K562 (cell line): ENCODE data around the gene OBSCN.

Experiments
- FOXJ3 ChIP-seq: sonication (generic); formaldehyde crosslinking; IDR thresholded peaks from 2 replicates; pipeline ENCODE4 v1.4.0; 2020; ENCODE audit warnings: mild to moderate bottlenecking, missing genetic modification reagents
- KAT8 ChIP-seq: fragments of 450-650 bp; IDR thresholded peaks from 2 replicates; pipeline ENCODE4 v1.6.1; 2016; ENCODE audit warnings: low read depth, mild to moderate bottlenecking

GRCh38 chr1:228378090-228378872 is 170.4 kb downstream of the OBSCN start:
- TF ChIP-seq FOXJ3 (no peak), KAT8 (no peak)
